Uterus (tissue), 2 donors: ENCODE results near the gene FLT1.

Experiments
- CTCF ChIP-seq, 4 experiments: fragments of 200-600 bp in 2 of 4; fragments of 450-650 bp in 2 of 4; sonication (generic) in 2 of 4; IDR thresholded peaks; one replicate each; pipeline ENCODE4 v1.5.1; 2016 to 2019; ENCODE audit warnings: antibody characterized with exemption in 4 of 4, mild to moderate bottlenecking in 2 of 4, moderate library complexity in 1 of 4
- POLR2A ChIP-seq, 2 donors: fragments of 450-650 bp; IDR thresholded peaks; one replicate each; pipeline ENCODE4 v1.6.1; 2016; ENCODE audit warnings: antibody characterized with exemption in 2 of 2, mild to moderate bottlenecking in 1 of 2, moderate library complexity in 1 of 2

- TF ChIP-seq CTCF (IDR thresholded peaks at IDR 0.05), result no peak
- TF ChIP-seq POLR2A (IDR thresholded peaks at IDR 0.05), result no peak
Measured at GRCh38 chr13:28301839-28302238, 193.1 kb downstream of the FLT1 start.
